SU-DHL-6 (cell line): ENCODE measurements around the gene GPR157.

ENCODE experiments used
- H2AFZ ChIP-seq: fragments of 200-600 bp; sonication (generic); 2 replicates; pipeline ENCODE4 v1.6.1; 2014; ENCODE audit warnings: low read depth, mild to moderate bottlenecking, moderate library complexity, mixed read lengths, antibody characterized with exemption, low read length; ENCODE audit not compliant: severe bottlenecking
- H3F3A ChIP-seq: fragments of 200-600 bp; shearing (Covaris generic); 2 replicates; pipeline ENCODE4 v1.6.0; 2016; ENCODE audit warnings: antibody characterized with exemption, mild to moderate bottlenecking; ENCODE audit not compliant: insufficient read depth
- H3K27ac ChIP-seq: fragments of 200-600 bp; sonication (generic); 2 replicates; pipeline ENCODE4 v1.5.1; 2016; ENCODE audit warnings: low read depth, mild to moderate bottlenecking, low read length, moderate library complexity, mixed read lengths
- H3K27me3 ChIP-seq: fragments of 200-600 bp; sonication (generic), shearing (Covaris generic); 2 replicates; pipeline ENCODE4 v1.6.0; 2014; ENCODE audit warnings: mild to moderate bottlenecking, low read length
- H3K36me3 ChIP-seq: fragments of 200-600 bp; sonication (generic); 2 replicates; pipeline ENCODE4 v1.6.1; 2014; ENCODE audit warnings: mild to moderate bottlenecking, low read length, mixed read lengths
- H3K4me2 ChIP-seq: fragments of 300-600, 200-600 bp; shearing (Covaris generic), sonication (generic); 2 replicates; pipeline ENCODE4 v1.6.0; 2014; ENCODE audit warnings: low read length, low read depth, mild to moderate bottlenecking; ENCODE audit not compliant: poor library complexity, severe bottlenecking
- H3K4me3 ChIP-seq: fragments of 200-600 bp; sonication (generic); 2 replicates; pipeline ENCODE4 v1.5.1; 2014; ENCODE audit warnings: antibody characterized with exemption, low read length, mild to moderate bottlenecking, mixed read lengths; ENCODE audit not compliant: insufficient read depth, poor library complexity, severe bottlenecking
- H3K79me2 ChIP-seq: fragments of 200-600 bp; sonication (generic); 2 replicates; pipeline ENCODE4 v1.6.1; 2014; ENCODE audit warnings: mild to moderate bottlenecking, low read length, moderate library complexity; ENCODE audit not compliant: insufficient read depth
- H3K9ac ChIP-seq: fragments of 200-600 bp; sonication (generic); 2 replicates; pipeline ENCODE4 v1.7.0; 2014; ENCODE audit warnings: mild to moderate bottlenecking, low read length
- H3K9me2 ChIP-seq: fragments of 200-600 bp; sonication (generic); replicated peaks from 2 replicates; pipeline ENCODE4 v1.6.1; 2014; ENCODE audit warnings: low read length; ENCODE audit not compliant: insufficient read depth
- H3K9me3 ChIP-seq: fragments of 200-600 bp; sonication (generic); 2 replicates; pipeline ENCODE4 v1.6.1; 2014; ENCODE audit warnings: low read length, mixed read lengths; ENCODE audit not compliant: insufficient read depth
- H4K20me1 ChIP-seq: fragments of 200-600 bp; sonication (generic); 2 replicates; pipeline ENCODE4 v1.6.1; 2014; ENCODE audit warnings: low read depth, mild to moderate bottlenecking, antibody characterized with exemption, low read length, moderate library complexity, mixed read lengths
- EZH2phosphoT487 ChIP-seq: fragments of 200-600 bp; sonication (generic), shearing (Covaris generic); conservative IDR thresholded peaks from 2 replicates; pipeline ENCODE4 v1.6.1; 2018; ENCODE audit warnings: mild to moderate bottlenecking, antibody characterized with exemption, low read length, moderate library complexity, mixed read lengths
- TF ChIP-seq, protein P1 (sequence below): fragments of 200-600 bp; sonication (generic); IDR thresholded peaks from one replicate; pipeline ENCODE4 v1.5.1; 2017; ENCODE audit warnings: antibody characterized with exemption, mild to moderate bottlenecking, low read length, moderate library complexity; ENCODE audit not compliant: insufficient read depth, poor library complexity, severe bottlenecking

The GPR157 gene

DNA sequence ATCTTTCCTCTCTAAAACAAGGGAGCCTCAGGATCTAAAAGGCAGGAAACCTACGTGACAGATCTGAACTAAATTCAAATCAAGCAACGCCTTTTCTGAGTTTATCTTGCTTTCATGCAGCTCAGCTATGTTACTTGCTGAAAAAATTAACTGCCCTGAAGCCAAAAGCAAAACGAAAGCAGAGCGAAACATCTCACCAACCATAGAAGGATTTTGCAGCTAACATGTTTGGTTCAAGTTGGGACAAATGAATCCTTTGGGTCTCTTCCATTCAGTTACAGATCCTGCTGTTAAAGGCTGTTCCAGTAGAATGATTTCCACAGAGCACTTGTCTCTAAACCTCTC, 59.9 kb downstream of the GPR157 start:
- no peaks in the 10 kb centered on the region for H3K9me3 ChIP-seq
- H3K27me3 ChIP-seq, result no peaks in the 10 kb centered on the region
- no peaks in the 10 kb centered on the region for H3K36me3 ChIP-seq
- H3F3A ChIP-seq, result peaks cover 5% of the 10 kb centered on the region
- peak overlapping the region; percentile 62 for H3K4me2 ChIP-seq
- H4K20me1 ChIP-seq, result no peaks in the 10 kb centered on the region
- peaks cover 12% of the 10 kb centered on the region; the same call in 1 of the 2 replicates for H3K79me2 ChIP-seq
- TF ChIP-seq, protein P1, sequence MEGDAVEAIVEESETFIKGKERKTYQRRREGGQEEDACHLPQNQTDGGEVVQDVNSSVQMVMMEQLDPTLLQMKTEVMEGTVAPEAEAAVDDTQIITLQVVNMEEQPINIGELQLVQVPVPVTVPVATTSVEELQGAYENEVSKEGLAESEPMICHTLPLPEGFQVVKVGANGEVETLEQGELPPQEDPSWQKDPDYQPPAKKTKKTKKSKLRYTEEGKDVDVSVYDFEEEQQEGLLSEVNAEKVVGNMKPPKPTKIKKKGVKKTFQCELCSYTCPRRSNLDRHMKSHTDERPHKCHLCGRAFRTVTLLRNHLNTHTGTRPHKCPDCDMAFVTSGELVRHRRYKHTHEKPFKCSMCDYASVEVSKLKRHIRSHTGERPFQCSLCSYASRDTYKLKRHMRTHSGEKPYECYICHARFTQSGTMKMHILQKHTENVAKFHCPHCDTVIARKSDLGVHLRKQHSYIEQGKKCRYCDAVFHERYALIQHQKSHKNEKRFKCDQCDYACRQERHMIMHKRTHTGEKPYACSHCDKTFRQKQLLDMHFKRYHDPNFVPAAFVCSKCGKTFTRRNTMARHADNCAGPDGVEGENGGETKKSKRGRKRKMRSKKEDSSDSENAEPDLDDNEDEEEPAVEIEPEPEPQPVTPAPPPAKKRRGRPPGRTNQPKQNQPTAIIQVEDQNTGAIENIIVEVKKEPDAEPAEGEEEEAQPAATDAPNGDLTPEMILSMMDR, result no peak
- TF ChIP-seq EZH2phosphoT487, result no peak
- H3K4me3 ChIP-seq, result peak overlapping the region; percentile 48
- peak overlapping the region; percentile 59 for H3K9ac ChIP-seq
- no peak overlapping the region for H2AFZ ChIP-seq
- no peaks in the 10 kb centered on the region for H3K9me2 ChIP-seq
- peak overlapping the region; percentile 83 for H3K27ac ChIP-seq

- peak overlapping the region; percentile 33 for H3K4me3 ChIP-seq
- H3K79me2 ChIP-seq, result peaks cover 12% of the 10 kb centered on the region; the same call in 1 of the 2 replicates
- no peaks in the 10 kb centered on the region for H3K9me2 ChIP-seq
- H3K36me3 ChIP-seq, result no peaks in the 10 kb centered on the region
- peak overlapping the region; percentile 83 for H3K27ac ChIP-seq
- peak overlapping the region; percentile 62 for H3K4me2 ChIP-seq
- peaks cover 10% of the 10 kb centered on the region for H3F3A ChIP-seq
- H3K9me3 ChIP-seq, result no peaks in the 10 kb centered on the region
- H3K9ac ChIP-seq, result peak overlapping the region; percentile 45
- no peaks in the 10 kb centered on the region for H4K20me1 ChIP-seq
- H2AFZ ChIP-seq, result no peak overlapping the region
- H3K27me3 ChIP-seq, result no peaks in the 10 kb centered on the region
- TF ChIP-seq, protein P1, result no peak
These were observed 61.7 kb downstream of the GPR157 start for GRCh38 chr1:9066945-9067807.

- peaks cover 16% of the 10 kb centered on the region; the same call in 1 of the 2 replicates for H3K79me2 ChIP-seq
- H3K36me3 ChIP-seq, result no peaks in the 10 kb centered on the region
- no peaks in the 10 kb centered on the region for H3K9me3 ChIP-seq
- peaks cover 10% of the 10 kb centered on the region for H3F3A ChIP-seq
- H2AFZ ChIP-seq, result no peak overlapping the region
- TF ChIP-seq EZH2phosphoT487, result no peak
- TF ChIP-seq, protein P1, result no peak
- H3K27ac ChIP-seq, result peak overlapping the region; percentile 83
- peak overlapping the region; percentile 45; the same call in 1 of the 2 replicates for H3K9ac ChIP-seq
- H3K27me3 ChIP-seq, result no peaks in the 10 kb centered on the region
- H3K4me3 ChIP-seq, result no peak overlapping the region
- H3K9me2 ChIP-seq, result no peaks in the 10 kb centered on the region
- H3K4me2 ChIP-seq, result peak overlapping the region; percentile 62
- H4K20me1 ChIP-seq, result no peaks in the 10 kb centered on the region
These were observed 63.6 kb downstream of the GPR157 start for GRCh38 chr1:9065213-9065751.
